ENCODE data around the gene SPEN.
A peak's percentile ranks its signal among the peaks of the same experiment; 100 is the strongest.

Gene SPEN

GRCh38 chr1:15848929-15849774 lies 1.6 kb downstream of the SPEN start (continued):
- TF ChIP-seq HIC1 (tag by site-specific recombination; IDR thresholded peaks at IDR 0.05) (peak; percentile 58; the same call in 1 of the 2 replicates), TRIM28 (IDR thresholded peaks at IDR 0.05; ENCODE audit: borderline replicate concordance, low read length) (peak; percentile 20; the same call in 1 of the 2 replicates), ZNF561 (tag by site-specific recombination; IDR thresholded peaks at IDR 0.05; ENCODE audit: borderline replicate concordance) (no peak), YY1 (tag by site-specific recombination; IDR thresholded peaks at IDR 0.05) (0 out of 2 replicates have a peak, but pooled peaks have one; percentile 33), ZBTB20 (tag by site-specific recombination; IDR thresholded peaks at IDR 0.05) (no peak), ZSCAN30 (tag by site-specific recombination; IDR thresholded peaks at IDR 0.05) (0 out of 2 replicates have a peak, but pooled peaks have one; percentile 5), ZNF292 (tag by site-specific recombination; IDR thresholded peaks at IDR 0.05; ENCODE audit: borderline replicate concordance, low read depth) (no peak), ZNF654 (tag by site-specific recombination; IDR thresholded peaks at IDR 0.05; ENCODE audit: low read depth) (no peak), ZNF146 (tag by site-specific recombination; IDR thresholded peaks at IDR 0.05) (peak; percentile 4; the same call in 1 of the 2 replicates), ZBTB17 (tag by site-specific recombination; IDR thresholded peaks at IDR 0.05) (no peak), ZNF248 (tag by site-specific recombination; IDR thresholded peaks at IDR 0.05) (no peak), KLF7 (tag by site-specific recombination; IDR thresholded peaks at IDR 0.05; ENCODE audit: borderline replicate concordance) (0 out of 2 replicates have a peak, but pooled peaks have one; percentile 45), ZNF707 (tag by site-specific recombination; IDR thresholded peaks at IDR 0.05) (no peak), KLF10 (tag by site-specific recombination; IDR thresholded peaks at IDR 0.05) (peak; percentile 74), PATZ1 (tag by site-specific recombination; IDR thresholded peaks at IDR 0.05) (peak; percentile 97), HOXA7 (CRISPR knock-in tag; IDR thresholded peaks at IDR 0.05; ENCODE audit: borderline replicate concordance) (no peak), FEZF1 (tag by site-specific recombination; IDR thresholded peaks at IDR 0.05) (no peak), ZBTB11 (tag by site-specific recombination; conservative IDR thresholded peaks at IDR 0.05; ENCODE audit: low read depth) (peak; percentile 7; the same call in 1 of the 2 replicates), ZNF624 (tag by site-specific recombination; IDR thresholded peaks at IDR 0.05) (0 out of 2 replicates have a peak, but pooled peaks have one; percentile 16), ZNF639 (tag by site-specific recombination; IDR thresholded peaks at IDR 0.05) (peak; percentile 27; the same call in 1 of the 2 replicates), ZNF335 (tag by site-specific recombination; conservative IDR thresholded peaks at IDR 0.05) (peak; percentile 91), ZEB2 (tag by site-specific recombination; IDR thresholded peaks at IDR 0.05) (peak; percentile 94), ZNF426 (tag by site-specific recombination; IDR thresholded peaks at IDR 0.05) (no peak), PRDM10 (tag by site-specific recombination; IDR thresholded peaks at IDR 0.05) (peak; percentile 75; the same call in 1 of the 2 replicates), ZNF521 (tag by site-specific recombination; IDR thresholded peaks at IDR 0.05) (no peak)
